ENCODE measurements around the gene LAMP5. TPM values are rescaled to one million over a fixed set of nuclear protein-coding genes. Genes with fewer than 3 reads are reported as not detected.

The LAMP5 gene
- total RNA-seq, 1 donor from 2014 or later, result 2.3 TPM

- no peaks in the 10 kb centered on the region for H3K4me1 ChIP-seq (ENCODE audit: insufficient read depth, low read length)
- H3K79me2 ChIP-seq (ENCODE audit: insufficient read depth, low read length), result no peaks in the 10 kb centered on the region
- H2AFZ ChIP-seq (ENCODE audit: low read depth, low read length), result no peak overlapping the region
- no peak for DNase-seq (ENCODE audit: low read depth)
- TF ChIP-seq, protein P1, sequence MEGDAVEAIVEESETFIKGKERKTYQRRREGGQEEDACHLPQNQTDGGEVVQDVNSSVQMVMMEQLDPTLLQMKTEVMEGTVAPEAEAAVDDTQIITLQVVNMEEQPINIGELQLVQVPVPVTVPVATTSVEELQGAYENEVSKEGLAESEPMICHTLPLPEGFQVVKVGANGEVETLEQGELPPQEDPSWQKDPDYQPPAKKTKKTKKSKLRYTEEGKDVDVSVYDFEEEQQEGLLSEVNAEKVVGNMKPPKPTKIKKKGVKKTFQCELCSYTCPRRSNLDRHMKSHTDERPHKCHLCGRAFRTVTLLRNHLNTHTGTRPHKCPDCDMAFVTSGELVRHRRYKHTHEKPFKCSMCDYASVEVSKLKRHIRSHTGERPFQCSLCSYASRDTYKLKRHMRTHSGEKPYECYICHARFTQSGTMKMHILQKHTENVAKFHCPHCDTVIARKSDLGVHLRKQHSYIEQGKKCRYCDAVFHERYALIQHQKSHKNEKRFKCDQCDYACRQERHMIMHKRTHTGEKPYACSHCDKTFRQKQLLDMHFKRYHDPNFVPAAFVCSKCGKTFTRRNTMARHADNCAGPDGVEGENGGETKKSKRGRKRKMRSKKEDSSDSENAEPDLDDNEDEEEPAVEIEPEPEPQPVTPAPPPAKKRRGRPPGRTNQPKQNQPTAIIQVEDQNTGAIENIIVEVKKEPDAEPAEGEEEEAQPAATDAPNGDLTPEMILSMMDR (IDR thresholded peaks at IDR 0.05; ENCODE audit: insufficient read depth, low read depth, low read length), result no peak
- TF ChIP-seq EZH2 (IDR thresholded peaks at IDR 0.05; ENCODE audit: insufficient read depth, low read length), result no peak
- FAIRE-seq, result no peak
- H3K9ac ChIP-seq (ENCODE audit: low read length), result no peak overlapping the region
- Mint-ChIP-seq H3K27me3 (ENCODE audit: low read depth, unreplicated experiment) (no peaks in the 10 kb centered on the region), H3K36me3 (ENCODE audit: low read depth, unreplicated experiment) (no peaks in the 10 kb centered on the region), H3K27ac (ENCODE audit: unreplicated experiment) (peak overlapping the region; percentile 19), H3K4me1 (ENCODE audit: low read depth, unreplicated experiment) (peaks cover 18% of the 10 kb centered on the region), H3K9me3 (ENCODE audit: unreplicated experiment) (no peaks in the 10 kb centered on the region), H3K4me3 (ENCODE audit: unreplicated experiment) (no peak overlapping the region)
- H3K4me3 ChIP-seq (ENCODE audit: insufficient read depth, low read depth, low read length), result no peak overlapping the region
- no peaks in the 10 kb centered on the region for H3K36me3 ChIP-seq (ENCODE audit: insufficient read depth, low read length)
- H3K27ac ChIP-seq (ENCODE audit: low read depth, low read length), result no peak overlapping the region
- H3K27me3 ChIP-seq (ENCODE audit: insufficient read depth, low read length), result no peaks in the 10 kb centered on the region
- no peaks in the 10 kb centered on the region for H4K20me1 ChIP-seq (ENCODE audit: insufficient read depth, low read length)
- H3K9me3 ChIP-seq (ENCODE audit: insufficient read depth, low read depth, low read length), result no peaks in the 10 kb centered on the region
- H3K4me2 ChIP-seq (ENCODE audit: low read length), result no peak overlapping the region
Measured at GRCh38 chr20:9532069-9532838, 17.9 kb downstream of the LAMP5 start.

DNA sequence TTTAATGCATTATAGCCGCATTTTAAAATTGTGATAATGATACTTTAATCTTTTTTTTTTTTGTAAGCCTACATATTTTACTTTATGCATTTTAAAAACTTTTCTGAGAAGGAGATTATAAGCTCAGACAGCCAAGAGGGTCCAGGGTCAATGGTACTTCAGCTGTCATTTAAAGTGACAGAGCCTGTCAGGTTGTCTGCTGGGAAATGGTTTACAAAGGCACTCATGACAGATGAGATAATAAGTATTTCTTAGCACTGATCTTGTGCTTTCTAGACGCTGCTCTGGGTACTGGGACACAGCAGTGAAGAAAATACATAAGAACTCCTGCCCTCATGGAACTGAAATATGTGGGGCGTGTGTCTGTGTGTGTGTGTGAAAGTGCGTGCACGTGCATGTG, 19.6 kb downstream of the LAMP5 start:
- Mint-ChIP-seq H3K4me3 (ENCODE audit: unreplicated experiment) (no peak overlapping the region), H3K4me1 (ENCODE audit: low read depth, unreplicated experiment) (peaks cover 18% of the 10 kb centered on the region), H3K9me3 (ENCODE audit: unreplicated experiment) (no peaks in the 10 kb centered on the region), H3K27ac (ENCODE audit: unreplicated experiment) (no peak overlapping the region), H3K36me3 (ENCODE audit: low read depth, unreplicated experiment) (no peaks in the 10 kb centered on the region), H3K27me3 (ENCODE audit: low read depth, unreplicated experiment) (no peaks in the 10 kb centered on the region)
- H3K4me2 ChIP-seq (ENCODE audit: low read length), result no peak overlapping the region
- no peaks in the 10 kb centered on the region for H3K79me2 ChIP-seq (ENCODE audit: insufficient read depth, low read length)
- TF ChIP-seq, protein P1 (IDR thresholded peaks at IDR 0.05; ENCODE audit: insufficient read depth, low read depth, low read length), result no peak
- no peak for TF ChIP-seq EZH2 (IDR thresholded peaks at IDR 0.05; ENCODE audit: insufficient read depth, low read length)
- no peak overlapping the region for H3K4me3 ChIP-seq (ENCODE audit: insufficient read depth, low read depth, low read length)
- no peaks in the 10 kb centered on the region for H3K4me1 ChIP-seq (ENCODE audit: insufficient read depth, low read length)
- no peak overlapping the region for H2AFZ ChIP-seq (ENCODE audit: low read depth, low read length)
- no peak overlapping the region for H3K27ac ChIP-seq (ENCODE audit: low read depth, low read length)
- DNase-seq (ENCODE audit: low read depth), result no peak
- no peaks in the 10 kb centered on the region for H3K9me3 ChIP-seq (ENCODE audit: insufficient read depth, low read depth, low read length)
- H3K27me3 ChIP-seq (ENCODE audit: insufficient read depth, low read length), result no peaks in the 10 kb centered on the region
- no peak overlapping the region for H3K9ac ChIP-seq (ENCODE audit: low read length)
- no peaks in the 10 kb centered on the region for H3K36me3 ChIP-seq (ENCODE audit: insufficient read depth, low read length)
- no peaks in the 10 kb centered on the region for H4K20me1 ChIP-seq (ENCODE audit: insufficient read depth, low read length)
- no peak for FAIRE-seq

DNA sequence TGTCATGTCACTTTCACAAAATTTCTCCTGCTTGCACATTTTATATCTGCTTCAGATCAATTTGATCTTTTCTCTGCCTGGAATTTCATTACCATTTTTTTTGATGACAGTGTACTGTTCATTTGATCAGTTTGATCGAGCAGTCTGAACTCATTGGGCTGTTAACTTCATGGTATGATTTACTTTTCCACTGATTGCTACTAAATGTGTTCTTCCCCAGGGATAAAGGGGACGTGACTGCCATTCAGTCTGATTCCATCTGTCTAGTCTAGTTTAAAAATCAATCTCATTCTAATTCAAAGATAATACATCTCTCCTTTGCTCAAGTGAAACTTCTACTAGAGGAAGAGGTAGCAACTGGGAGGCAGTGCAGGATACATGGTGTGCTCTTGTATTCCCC, 21.1 kb downstream of the LAMP5 start:
- Histone ChIP-seq H2AFZ (ENCODE audit: low read depth, low read length) (no peak overlapping the region), H3K27ac (ENCODE audit: low read depth, low read length) (no peak overlapping the region), H4K20me1 (ENCODE audit: insufficient read depth, low read length) (no peaks in the 10 kb centered on the region), H3K4me2 (ENCODE audit: low read length) (no peak overlapping the region), H3K36me3 (ENCODE audit: insufficient read depth, low read length) (no peaks in the 10 kb centered on the region), H3K79me2 (ENCODE audit: insufficient read depth, low read length) (no peaks in the 10 kb centered on the region), H3K4me3 (ENCODE audit: insufficient read depth, low read depth, low read length) (no peak overlapping the region), H3K27me3 (ENCODE audit: insufficient read depth, low read length) (no peaks in the 10 kb centered on the region), H3K9me3 (ENCODE audit: insufficient read depth, low read depth, low read length) (no peaks in the 10 kb centered on the region), H3K9ac (ENCODE audit: low read length) (no peak overlapping the region), H3K4me1 (ENCODE audit: insufficient read depth, low read length) (no peaks in the 10 kb centered on the region)
- no peak overlapping the region for H3K4me3 Mint-ChIP-seq (ENCODE audit: unreplicated experiment)
- H3K27me3 Mint-ChIP-seq (ENCODE audit: low read depth, unreplicated experiment), result peaks cover 3% of the 10 kb centered on the region
- TF ChIP-seq, protein P1 (IDR thresholded peaks at IDR 0.05; ENCODE audit: insufficient read depth, low read depth, low read length), result no peak
- TF ChIP-seq EZH2 (IDR thresholded peaks at IDR 0.05; ENCODE audit: insufficient read depth, low read length), result no peak
- no peak overlapping the region for H3K27ac Mint-ChIP-seq (ENCODE audit: unreplicated experiment)
- no peaks in the 10 kb centered on the region for H3K36me3 Mint-ChIP-seq (ENCODE audit: low read depth, unreplicated experiment)
- FAIRE-seq (no peak), DNase-seq (ENCODE audit: low read depth) (no peak)
- peaks cover 14% of the 10 kb centered on the region for H3K4me1 Mint-ChIP-seq (ENCODE audit: low read depth, unreplicated experiment)
- H3K9me3 Mint-ChIP-seq (ENCODE audit: unreplicated experiment), result no peaks in the 10 kb centered on the region
